CD4-positive, alpha-beta T cell (primary cell): ENCODE measurements around the gene ARL2BP. TPM values are rescaled to one million over a fixed set of nuclear protein-coding genes. Genes with fewer than 3 reads are reported as not detected.

Experiments
- ATAC-seq: fragments of 200-7000 bp; cut with Tn5 transposase; one replicate; pipeline ENCODE4 v1.10.0; 2022; ENCODE audit warnings: mild to moderate bottlenecking; ENCODE audit not compliant: poor library complexity
- CTCF ChIA-PET: fragments of 350-600 bp; sonication (Branson Sonifier 250); formaldehyde crosslinking; loops from one replicate; lab custom pipeline; 2021; ENCODE audit warnings: antibody characterized with exemption, inconsistent platforms; lab: Charles Lee
- POLR2A ChIA-PET: fragments of 350-600 bp; sonication (Branson Sonifier 250); formaldehyde crosslinking; loops from one replicate; lab custom pipeline; 2021; ENCODE audit warnings: antibody characterized with exemption, inconsistent platforms; lab: Charles Lee
- DNase-seq, 14 experiments: peaks; one replicate each; pipeline ENCODE4 v3.0.0-alpha.2; 2013 to 2020; ENCODE audit warnings: mixed read lengths in 2 of 14
- H3K27ac ChIP-seq, 2 donors: one replicate each; pipeline versions ENCODE4 v1.5.1 to v1.7.0; 2013; ENCODE audit warnings: low read length in 2 of 2, low read depth in 1 of 2, mild to moderate bottlenecking in 1 of 2
- H3K27me3 ChIP-seq, 2 experiments: 1 replicate in 1 of 2; 2 replicates in 1 of 2; pipeline versions ENCODE4 v1.6.1 to v1.7.0; 2013; ENCODE audit warnings: low read length in 2 of 2, control low read depth in 1 of 2, mild to moderate bottlenecking in 1 of 2, moderate library complexity in 1 of 2; ENCODE audit not compliant: insufficient read depth in 2 of 2, control insufficient read depth in 1 of 2
- H3K36me3 ChIP-seq: one replicate; pipeline ENCODE4 v1.6.1; 2013; ENCODE audit warnings: low read length, control low read depth; ENCODE audit not compliant: insufficient read depth
- H3K4me1 ChIP-seq: one replicate; pipeline ENCODE4 v1.6.1; 2013; ENCODE audit warnings: low read length, control low read depth; ENCODE audit not compliant: insufficient read depth
- H3K4me3 ChIP-seq: one replicate; pipeline ENCODE4 v1.5.1; 2013; ENCODE audit warnings: mild to moderate bottlenecking, low read length, moderate library complexity
- H3K9me3 ChIP-seq, 2 experiments: 1 replicate in 1 of 2; 2 replicates in 1 of 2; pipeline versions ENCODE4 v1.6.1 to v1.7.0; 2013; ENCODE audit warnings: low read length in 2 of 2, mild to moderate bottlenecking in 2 of 2, control low read depth in 1 of 2, moderate library complexity in 1 of 2; ENCODE audit not compliant: control insufficient read depth in 1 of 2, insufficient read depth in 1 of 2
- H3K27ac Mint-ChIP-seq: one replicate; pipeline ENCODE4 v1.8.0; 2020; ENCODE audit warnings: mixed read lengths
- H3K27me3 Mint-ChIP-seq: one replicate; pipeline ENCODE4 v1.8.0; 2021; ENCODE audit warnings: mixed read lengths
- H3K36me3 Mint-ChIP-seq: one replicate; pipeline ENCODE4 v1.8.0; 2021; ENCODE audit warnings: low read depth, mixed read lengths
- H3K4me1 Mint-ChIP-seq: one replicate; pipeline ENCODE4 v1.8.0; 2021; ENCODE audit warnings: low read depth, mixed read lengths
- H3K4me3 Mint-ChIP-seq: one replicate; pipeline ENCODE4 v1.8.0; 2020; ENCODE audit warnings: mild to moderate bottlenecking, mixed read lengths
- H3K9me3 Mint-ChIP-seq: one replicate; pipeline ENCODE4 v1.8.0; 2020; ENCODE audit warnings: mixed read lengths
- intact Hi-C, 2 experiments: fragments of 100-400 bp; cut with DNase I in 1 of 2; cut with micrococcal nuclease in 1 of 2; formaldehyde crosslinking; loops; one replicate each; pipeline versions ENCODE4 v1.15.1 to v1.9.0; 2023 to 2025; cut with DNase I, micrococcal nuclease
- total RNA-seq, 174 experiments: library from RNA in 2 of 174; stranded (reverse) in 2 of 174; gene quantifications; one replicate each; pipeline ENCODE4 v1.2.3 and lab custom pipeline; 2021 to 2026
- TF ChIP-seq, protein P1 (sequence below): fragments of 200-600 bp; IDR thresholded peaks from one replicate; pipeline ENCODE4 v1.8.0; 2022; ENCODE audit warnings: antibody characterized with exemption, mild to moderate bottlenecking

The ARL2BP gene
- total RNA-seq, 2 experiments from 2014 or later, result 32.4 to 35.6 TPM

DNA sequence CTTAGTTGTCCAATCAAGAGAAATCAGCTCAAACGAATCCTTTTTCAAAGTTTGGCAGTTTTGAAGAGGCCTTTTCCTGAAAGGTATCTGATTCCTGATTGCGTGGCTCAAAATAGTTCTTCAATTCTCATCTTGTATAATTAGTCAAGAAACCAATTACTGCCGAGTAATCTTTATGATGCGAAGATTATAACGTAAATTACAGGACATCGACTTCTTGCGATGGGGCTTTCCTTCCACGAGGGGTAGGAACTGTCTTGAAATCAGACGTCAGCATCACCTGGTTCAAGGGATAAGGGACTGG lies 644 bp upstream of the ARL2BP start:
- intact Hi-C loops, result loop anchor here (1.0 to 10.0 kb wide), 9 partner anchors 22 to 200 kb away; partner anchors contain the start of genes PLLP (in 2 of the 2), PSME3IP1 (in 2 of the 2), RSPRY1 (in 2 of the 2) and CIAPIN1 (in 1 of the 2)
- H3K27me3 ChIP-seq, result no peaks in the 10 kb centered on the region
- CTCF ChIA-PET, result no interaction called here
- Mint-ChIP-seq H3K4me1 (peaks cover 21% of the 10 kb centered on the region), H3K4me3 (peak overlapping the region; percentile 89), H3K36me3 (peaks cover 45% of the 10 kb centered on the region), H3K27ac (peak overlapping the region; percentile 86), H3K27me3 (no peaks in the 10 kb centered on the region), H3K9me3 (no peaks in the 10 kb centered on the region)
- peaks cover 19% of the 10 kb centered on the region for H3K4me1 ChIP-seq
- H3K27ac ChIP-seq, result peak overlapping the region; percentile 63 to 68
- POLR2A ChIA-PET, result interaction anchor here (1.2 to 1.8 kb wide), 2 partner anchors 59 to 203 kb away, joined by 4 to 6 read pairs; partner anchors contain the start of genes CIAPIN1, COQ9, PSME3IP1 and RSPRY1
- peak overlapping the region; percentile 64 for H3K4me3 ChIP-seq
- no peak for ATAC-seq
- peaks cover 15% of the 10 kb centered on the region for H3K36me3 ChIP-seq
- TF ChIP-seq, protein P1, sequence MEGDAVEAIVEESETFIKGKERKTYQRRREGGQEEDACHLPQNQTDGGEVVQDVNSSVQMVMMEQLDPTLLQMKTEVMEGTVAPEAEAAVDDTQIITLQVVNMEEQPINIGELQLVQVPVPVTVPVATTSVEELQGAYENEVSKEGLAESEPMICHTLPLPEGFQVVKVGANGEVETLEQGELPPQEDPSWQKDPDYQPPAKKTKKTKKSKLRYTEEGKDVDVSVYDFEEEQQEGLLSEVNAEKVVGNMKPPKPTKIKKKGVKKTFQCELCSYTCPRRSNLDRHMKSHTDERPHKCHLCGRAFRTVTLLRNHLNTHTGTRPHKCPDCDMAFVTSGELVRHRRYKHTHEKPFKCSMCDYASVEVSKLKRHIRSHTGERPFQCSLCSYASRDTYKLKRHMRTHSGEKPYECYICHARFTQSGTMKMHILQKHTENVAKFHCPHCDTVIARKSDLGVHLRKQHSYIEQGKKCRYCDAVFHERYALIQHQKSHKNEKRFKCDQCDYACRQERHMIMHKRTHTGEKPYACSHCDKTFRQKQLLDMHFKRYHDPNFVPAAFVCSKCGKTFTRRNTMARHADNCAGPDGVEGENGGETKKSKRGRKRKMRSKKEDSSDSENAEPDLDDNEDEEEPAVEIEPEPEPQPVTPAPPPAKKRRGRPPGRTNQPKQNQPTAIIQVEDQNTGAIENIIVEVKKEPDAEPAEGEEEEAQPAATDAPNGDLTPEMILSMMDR, result no peak
- H3K9me3 ChIP-seq, result no peaks in the 10 kb centered on the region
- DNase-seq, result no peak

GRCh38 chr16:57245472-57246113 lies 534 bp downstream of the ARL2BP start:
- peak overlapping the region; percentile 86 for H3K4me3 Mint-ChIP-seq
- TF ChIP-seq, protein P1, result no peak
- intact Hi-C loops, result loop anchor here (1.0 to 10.0 kb wide), 7 partner anchors 21 to 313 kb away; partner anchors contain the start of genes CIAPIN1 (in 1 of the 2), COQ9 (in 1 of the 2), HERPUD1 (in 1 of the 2) and PLLP (in 1 of the 2)
- Histone ChIP-seq H3K27me3 (no peaks in the 10 kb centered on the region), H3K4me1 (peaks cover 19% of the 10 kb centered on the region), H3K9me3 (no peaks in the 10 kb centered on the region), H3K36me3 (peaks cover 26% of the 10 kb centered on the region), H3K27ac (peak overlapping the region in 1 of 2 donors; percentile 63), H3K4me3 (peak overlapping the region; percentile 64)
- peak; percentile 3 for ATAC-seq
- H3K27me3 Mint-ChIP-seq, result no peaks in the 10 kb centered on the region
- ChIA-PET POLR2A (interaction anchor here (0.6 to 1.8 kb wide), 13 partner anchors 10 to 217 kb away, joined by 3 to 12 read pairs (median 4); partner anchors contain the start of genes CIAPIN1, COQ9, PLLP and POLR2C), CTCF (interaction anchor here (1.0 to 1.3 kb wide), 3 partner anchors 21 to 172 kb away, joined by 3 to 6 read pairs (median 5); no protein-coding TSS in a partner anchor)
- no peaks in the 10 kb centered on the region for H3K9me3 Mint-ChIP-seq
- peak overlapping the region; percentile 58 for H3K27ac Mint-ChIP-seq
- H3K4me1 Mint-ChIP-seq, result peaks cover 21% of the 10 kb centered on the region
- peaks cover 55% of the 10 kb centered on the region for H3K36me3 Mint-ChIP-seq
- peak in 2 of 14 experiments; percentile 4 to 29 for DNase-seq

DNA sequence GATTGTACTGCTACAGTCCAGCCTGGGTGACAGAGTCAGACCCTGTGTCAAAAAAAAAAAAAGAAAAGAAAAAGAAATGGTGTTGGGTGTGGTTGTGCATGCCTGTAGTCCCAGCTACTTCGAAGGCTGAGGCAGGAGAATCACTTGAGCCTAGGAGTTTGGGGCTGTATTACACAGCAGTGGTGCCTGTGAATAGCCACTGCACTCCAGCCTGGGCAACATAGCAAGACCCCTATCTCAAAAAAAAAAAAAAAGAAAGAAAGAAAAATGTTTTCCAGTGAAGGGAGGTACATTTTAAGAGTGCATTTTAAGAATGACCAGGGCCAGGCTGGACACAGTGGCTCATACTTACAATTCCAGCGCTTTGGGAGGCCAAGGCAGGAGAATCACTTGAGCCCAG lies 6.3 kb downstream of the ARL2BP start:
- no peak for DNase-seq
- POLR2A ChIA-PET, result interaction anchor here (0.7 kb wide), 1 partner anchor 10 kb away, joined by 3 read pairs; no protein-coding TSS in a partner anchor
- H3K36me3 Mint-ChIP-seq, result peaks cover 84% of the 10 kb centered on the region
- CTCF ChIA-PET, result no interaction called here
- Histone ChIP-seq H3K4me1 (no peaks in the 10 kb centered on the region), H3K27ac (no peak overlapping the region), H3K36me3 (peaks cover 68% of the 10 kb centered on the region), H3K4me3 (no peak overlapping the region), H3K27me3 (no peaks in the 10 kb centered on the region), H3K9me3 (no peaks in the 10 kb centered on the region)
- H3K4me3 Mint-ChIP-seq, result no peak overlapping the region
- no peaks in the 10 kb centered on the region for H3K27me3 Mint-ChIP-seq
- TF ChIP-seq, protein P1, result no peak
- intact Hi-C loops, result no loop called here
- H3K9me3 Mint-ChIP-seq, result no peaks in the 10 kb centered on the region
- ATAC-seq, result no peak
- no peaks in the 10 kb centered on the region for H3K4me1 Mint-ChIP-seq
- H3K27ac Mint-ChIP-seq, result no peak overlapping the region
